GM21360 (cell line): ENCODE data around the gene OR5T2.
"Not testable (repeated sequence)": the region's sequence is repeated elsewhere in the genome, so short reads cannot be mapped to it uniquely, and the experiment has no call there.

ENCODE experiments used
- ATAC-seq: cut with Tn5 transposase; IDR thresholded peaks from one replicate; pipeline ENCODE4 v1.9.1; 2021; ENCODE audit warnings: mild to moderate bottlenecking, moderate library complexity; ENCODE audit not compliant: unreplicated experiment

OR5T2 gene

DNA sequence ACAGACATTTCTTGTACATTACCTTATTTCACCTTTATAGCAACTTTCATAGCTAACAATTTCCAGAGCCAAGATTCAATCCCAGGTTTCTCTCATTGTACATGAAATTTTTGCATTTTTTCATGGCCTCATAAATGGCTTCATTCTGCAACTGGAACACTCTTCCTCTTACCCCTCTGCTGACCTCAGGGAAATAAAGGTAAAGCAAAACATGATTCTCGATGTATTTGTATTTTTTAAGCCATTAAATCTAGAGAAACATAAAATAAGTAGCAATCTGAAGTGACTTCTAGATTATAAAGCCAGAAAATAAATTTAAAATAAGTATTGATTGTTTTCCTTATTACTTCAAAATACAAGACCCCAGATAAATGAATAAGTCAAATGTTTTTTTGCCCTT is at the start of gene OR5T2:
TSS of gene OR5T2 (minus strand) at position 101 of the 400 bp plus-strand sequence. CDS start 1,193 bp downstream, outside the sequence.
- ATAC-seq = no peak

DNA sequence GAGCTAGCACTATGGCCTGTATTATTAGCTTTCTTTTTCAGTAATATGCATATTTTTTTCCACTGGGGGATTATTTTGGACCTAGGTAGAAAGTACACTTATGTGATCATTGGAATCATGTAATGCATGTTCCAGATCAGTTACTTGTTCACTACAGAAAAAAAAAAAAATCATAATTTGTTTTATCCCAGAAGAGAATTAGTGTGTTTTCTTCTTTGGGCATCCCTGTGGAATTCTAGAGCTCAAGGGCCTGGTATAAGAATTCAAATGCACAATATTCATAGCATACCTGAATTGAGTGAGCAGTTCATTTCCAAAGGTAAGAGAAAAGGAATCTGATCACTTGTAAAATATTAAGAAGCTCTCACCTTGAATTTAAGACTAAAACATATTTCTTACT is 39.8 kb upstream of the OR5T2 start, which contains the start of gene OR5T1:
TSS of gene OR5T1 (plus strand) at position 301 of the 400 bp plus-strand sequence. CDS start 1,485 bp downstream, outside the sequence.
- ATAC-seq = no peak

DNA sequence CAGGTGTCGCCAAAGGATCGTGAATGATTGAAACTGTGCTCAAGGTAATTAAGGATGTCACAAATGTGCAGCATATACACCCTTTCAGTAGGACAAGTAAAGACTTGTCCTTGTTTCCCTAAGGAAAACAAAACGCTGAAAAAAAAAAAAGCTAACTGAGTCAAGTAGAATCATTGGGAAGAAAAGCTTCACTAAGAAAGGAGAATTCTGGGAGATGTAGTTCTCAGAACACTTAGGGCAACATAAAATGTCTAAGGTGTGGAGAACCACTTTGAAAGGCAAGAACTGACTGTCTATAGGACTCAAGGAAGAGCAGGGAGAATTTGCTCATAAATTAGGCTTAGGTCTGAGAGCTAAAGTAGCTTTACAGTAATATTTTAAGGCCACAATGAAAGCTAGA is 37.0 kb upstream of the OR5T2 start:
- no peak for ATAC-seq

DNA sequence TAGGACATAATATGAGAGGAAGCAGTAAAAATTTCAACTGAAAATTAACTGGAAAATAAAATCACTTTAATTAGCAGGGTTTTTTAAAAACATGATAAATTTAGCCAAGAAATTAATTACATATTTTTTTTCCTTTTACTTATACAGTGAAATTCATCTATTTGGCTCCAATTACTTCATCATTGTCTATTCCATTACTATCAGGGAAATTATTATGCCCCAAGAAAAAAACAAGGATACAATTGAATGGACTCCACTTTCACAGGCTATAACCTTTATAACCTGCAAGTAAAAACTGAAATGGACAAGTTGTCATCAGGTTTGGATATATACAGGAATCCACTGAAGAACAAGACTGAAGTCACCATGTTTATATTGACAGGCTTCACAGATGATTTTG is 17.9 kb upstream of the OR5T2 start, which contains the start of gene OR5T3:
TSS of gene OR5T3 (plus strand) at position 301 of the 400 bp plus-strand sequence. CDS start at position 301, 0 bp downstream.
- no peak for ATAC-seq

DNA sequence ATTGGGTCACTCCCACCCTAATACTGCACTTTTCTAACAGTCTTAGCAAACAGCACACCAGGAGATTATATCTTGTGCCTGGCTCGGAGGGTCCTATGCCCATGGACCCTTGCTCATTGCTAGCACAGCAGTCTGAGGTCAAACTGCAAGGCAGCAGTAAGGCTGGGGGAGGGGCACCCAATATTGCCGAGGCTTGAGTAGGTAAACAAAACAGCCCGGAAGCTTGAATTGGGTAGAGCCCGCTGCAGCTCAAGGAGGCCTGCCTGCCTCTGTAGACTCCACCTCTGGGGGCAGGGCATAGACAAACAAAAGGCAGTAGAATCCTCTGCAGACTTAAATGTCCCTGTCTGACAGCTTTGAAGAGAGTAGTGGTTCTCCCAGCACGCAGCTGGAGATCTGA is 14.3 kb downstream of the OR5T2 start:
- not testable (repeated sequence) for ATAC-seq

- ATAC-seq = no peak
Observed at GRCh38 chr11:56214537-56214936, 19.5 kb downstream of the OR5T2 start.

GRCh38 chr11:56207790-56208189 is 26.3 kb downstream of the OR5T2 start:
- no peak for ATAC-seq

GRCh38 chr11:56197367-56197766 is 36.7 kb downstream of the OR5T2 start:
- no peak for ATAC-seq

- ATAC-seq = no peak
Observed at GRCh38 chr11:56196705-56197104, 37.4 kb downstream of the OR5T2 start.

DNA sequence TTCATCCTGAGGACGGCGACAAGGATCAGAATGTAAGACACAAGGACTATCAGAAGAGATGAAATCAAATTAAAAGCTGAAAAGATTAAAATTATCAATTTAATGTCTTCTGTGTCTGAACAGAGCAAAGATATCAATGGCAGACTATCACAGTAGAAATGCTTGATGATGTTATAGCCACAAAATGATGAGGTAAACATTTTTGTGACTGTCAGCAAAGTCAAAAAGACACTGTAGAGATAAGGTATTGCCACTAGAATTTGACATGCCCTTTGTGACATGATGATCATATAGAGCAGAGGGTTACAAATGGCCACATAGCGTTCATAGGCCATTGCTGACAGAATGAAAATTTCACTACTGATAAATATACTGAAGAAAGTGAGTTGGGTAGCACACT is 45.5 kb downstream of the OR5T2 start:
- no peak for ATAC-seq

GRCh38 chr11:56183459-56183858 is 50.6 kb downstream of the OR5T2 start:
- ATAC-seq = no peak
